ENCODE data around the gene CACNA1G. TPM values are rescaled to one million over a fixed set of nuclear protein-coding genes. Genes with fewer than 3 reads are reported as not detected.
A peak's percentile ranks its signal among the peaks of the same experiment; 100 is the strongest.

The CACNA1G gene
- total RNA-seq, 1 experiment from 2014 or later, result 6.7 TPM

DNA sequence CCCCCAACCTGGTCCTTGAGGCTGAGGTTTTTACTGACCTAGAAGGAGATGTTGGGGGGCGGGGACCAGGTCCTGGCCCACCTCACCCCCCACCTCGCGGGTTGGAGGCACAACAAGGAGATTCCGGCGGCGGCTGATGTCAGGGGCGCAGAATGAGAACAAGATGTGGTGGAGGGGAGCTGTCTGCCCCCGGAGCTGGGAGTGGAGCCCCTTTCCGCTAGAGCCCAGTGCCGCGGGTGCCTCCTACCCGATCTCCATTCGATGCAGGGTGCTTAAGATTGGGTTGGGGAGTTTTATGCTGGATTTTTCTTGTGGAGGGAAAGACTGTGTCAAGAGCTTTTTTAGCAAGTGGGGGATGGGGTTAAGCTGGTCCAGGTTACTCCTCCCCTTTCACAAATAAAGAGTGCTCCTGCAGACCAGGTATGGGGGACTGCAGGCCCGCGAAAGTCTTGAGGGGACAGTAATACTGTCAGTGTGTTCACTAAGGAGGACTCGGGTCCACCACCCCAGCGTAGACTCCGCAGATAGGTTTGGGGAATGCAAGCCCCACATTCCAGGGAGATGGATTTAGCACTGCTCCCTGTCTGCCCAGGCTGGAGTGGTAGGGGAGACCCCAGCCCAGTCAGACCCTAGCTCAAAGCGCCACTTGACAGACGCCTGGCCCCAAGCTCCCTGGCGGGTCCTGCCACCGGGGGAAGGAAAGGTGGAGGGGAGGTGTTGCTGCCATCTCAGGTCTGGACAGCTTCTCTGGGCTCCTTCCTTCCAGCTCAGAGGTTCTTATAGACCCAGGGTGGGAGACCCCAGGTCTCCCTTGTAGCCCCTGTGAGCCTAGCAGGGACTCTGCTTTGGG is 2.0 kb downstream of the CACNA1G start:
- peak; percentile 40 for DNase-seq (ENCODE audit: low spot score)

DNA sequence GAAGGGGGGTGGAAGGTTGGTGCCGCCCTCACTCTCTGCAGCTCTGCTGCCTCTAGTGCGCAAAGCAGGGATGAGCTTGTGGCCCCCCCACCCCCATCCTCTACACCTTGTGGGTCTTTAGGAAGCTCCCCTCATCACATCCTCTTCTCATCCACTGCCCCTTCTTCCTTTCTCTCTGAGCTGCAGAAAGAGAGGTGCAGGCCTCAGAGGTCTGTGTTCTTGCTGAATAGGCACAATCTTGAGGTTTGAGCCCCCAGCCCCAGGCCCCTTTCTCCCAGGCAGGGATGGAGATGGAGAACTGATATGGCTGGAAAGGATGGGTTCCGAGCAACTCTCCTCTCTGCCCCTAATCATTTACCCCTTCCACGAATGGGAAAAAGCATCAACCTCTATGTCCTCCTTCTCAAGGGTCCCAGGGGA is 2.6 kb downstream of the CACNA1G start:
- Mint-ChIP-seq H3K27ac (no peak overlapping the region), H3K9me3 (no peaks in the 10 kb centered on the region), H3K4me3 (no peak overlapping the region), H3K27me3 (ENCODE audit: low read depth) (peaks cover 80% of the 10 kb centered on the region), H3K36me3 (no peaks in the 10 kb centered on the region), H3K4me1 (peaks cover 42% of the 10 kb centered on the region)
- POLR2A ChIA-PET, result interaction anchor here (0.6 to 1.4 kb wide), 2 partner anchors 12 to 238 kb away, joined by 3 to 5 read pairs; no protein-coding TSS in a partner anchor
- DNase-seq (ENCODE audit: low spot score) (no peak), ATAC-seq (no peak)
- TF ChIP-seq NR1H2 (CRISPR knock-in tag; IDR thresholded peaks at IDR 0.05) (no peak), ZNF219 (CRISPR knock-in tag; IDR thresholded peaks at IDR 0.05; ENCODE audit: borderline replicate concordance) (no peak), RORB (CRISPR knock-in tag; IDR thresholded peaks at IDR 0.05) (no peak), NFE2L1 (CRISPR knock-in tag; IDR thresholded peaks at IDR 0.05) (no peak), NFYB (CRISPR knock-in tag; conservative IDR thresholded peaks at IDR 0.05; ENCODE audit: low read depth) (no peak), MXD4 (CRISPR knock-in tag; IDR thresholded peaks at IDR 0.05; ENCODE audit: borderline replicate concordance) (no peak), CDX4 (CRISPR knock-in tag; IDR thresholded peaks at IDR 0.05; ENCODE audit: borderline replicate concordance) (no peak), ZNF423 (CRISPR knock-in tag; IDR thresholded peaks at IDR 0.05) (no peak), IRF2 (CRISPR knock-in tag; IDR thresholded peaks at IDR 0.05; ENCODE audit: borderline replicate concordance, low read depth) (no peak), E2F4 (CRISPR knock-in tag; IDR thresholded peaks at IDR 0.05; ENCODE audit: borderline replicate concordance, low read depth) (no peak)
- TF ChIP-seq, protein P1, sequence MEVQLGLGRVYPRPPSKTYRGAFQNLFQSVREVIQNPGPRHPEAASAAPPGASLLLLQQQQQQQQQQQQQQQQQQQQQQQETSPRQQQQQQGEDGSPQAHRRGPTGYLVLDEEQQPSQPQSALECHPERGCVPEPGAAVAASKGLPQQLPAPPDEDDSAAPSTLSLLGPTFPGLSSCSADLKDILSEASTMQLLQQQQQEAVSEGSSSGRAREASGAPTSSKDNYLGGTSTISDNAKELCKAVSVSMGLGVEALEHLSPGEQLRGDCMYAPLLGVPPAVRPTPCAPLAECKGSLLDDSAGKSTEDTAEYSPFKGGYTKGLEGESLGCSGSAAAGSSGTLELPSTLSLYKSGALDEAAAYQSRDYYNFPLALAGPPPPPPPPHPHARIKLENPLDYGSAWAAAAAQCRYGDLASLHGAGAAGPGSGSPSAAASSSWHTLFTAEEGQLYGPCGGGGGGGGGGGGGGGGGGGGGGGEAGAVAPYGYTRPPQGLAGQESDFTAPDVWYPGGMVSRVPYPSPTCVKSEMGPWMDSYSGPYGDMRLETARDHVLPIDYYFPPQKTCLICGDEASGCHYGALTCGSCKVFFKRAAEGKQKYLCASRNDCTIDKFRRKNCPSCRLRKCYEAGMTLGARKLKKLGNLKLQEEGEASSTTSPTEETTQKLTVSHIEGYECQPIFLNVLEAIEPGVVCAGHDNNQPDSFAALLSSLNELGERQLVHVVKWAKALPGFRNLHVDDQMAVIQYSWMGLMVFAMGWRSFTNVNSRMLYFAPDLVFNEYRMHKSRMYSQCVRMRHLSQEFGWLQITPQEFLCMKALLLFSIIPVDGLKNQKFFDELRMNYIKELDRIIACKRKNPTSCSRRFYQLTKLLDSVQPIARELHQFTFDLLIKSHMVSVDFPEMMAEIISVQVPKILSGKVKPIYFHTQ (CRISPR knock-in tag; IDR thresholded peaks at IDR 0.05), result no peak
- TF ChIP-seq, protein P2, sequence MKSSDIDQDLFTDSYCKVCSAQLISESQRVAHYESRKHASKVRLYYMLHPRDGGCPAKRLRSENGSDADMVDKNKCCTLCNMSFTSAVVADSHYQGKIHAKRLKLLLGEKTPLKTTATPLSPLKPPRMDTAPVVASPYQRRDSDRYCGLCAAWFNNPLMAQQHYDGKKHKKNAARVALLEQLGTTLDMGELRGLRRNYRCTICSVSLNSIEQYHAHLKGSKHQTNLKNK (CRISPR knock-in tag; IDR thresholded peaks at IDR 0.05), result no peak
- TF ChIP-seq, protein P3, sequence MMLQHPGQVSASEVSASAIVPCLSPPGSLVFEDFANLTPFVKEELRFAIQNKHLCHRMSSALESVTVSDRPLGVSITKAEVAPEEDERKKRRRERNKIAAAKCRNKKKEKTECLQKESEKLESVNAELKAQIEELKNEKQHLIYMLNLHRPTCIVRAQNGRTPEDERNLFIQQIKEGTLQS (CRISPR knock-in tag; conservative IDR thresholded peaks at IDR 0.05), result no peak
- CTCF ChIA-PET, result interaction anchor here (1.0 to 7.2 kb wide), 9 partner anchors 12 to 301 kb away, joined by 3 to 135 read pairs (median 5); partner anchors contain the start of gene LRRC59

More for the DNA sequence above, 2.0 kb downstream of the CACNA1G start:
- Mint-ChIP-seq H3K4me3 (peak overlapping the region; percentile 67), H3K27ac (no peak overlapping the region), H3K4me1 (peaks cover 40% of the 10 kb centered on the region), H3K36me3 (no peaks in the 10 kb centered on the region), H3K9me3 (no peaks in the 10 kb centered on the region), H3K27me3 (ENCODE audit: low read depth) (peaks cover 83% of the 10 kb centered on the region)
- 0 out of 2 replicates have a peak, but pooled peaks have one; percentile 53 for TF ChIP-seq ZNF263 (CRISPR knock-in tag; IDR thresholded peaks at IDR 0.05; ENCODE audit: low read depth)
- TF ChIP-seq, protein P4, sequence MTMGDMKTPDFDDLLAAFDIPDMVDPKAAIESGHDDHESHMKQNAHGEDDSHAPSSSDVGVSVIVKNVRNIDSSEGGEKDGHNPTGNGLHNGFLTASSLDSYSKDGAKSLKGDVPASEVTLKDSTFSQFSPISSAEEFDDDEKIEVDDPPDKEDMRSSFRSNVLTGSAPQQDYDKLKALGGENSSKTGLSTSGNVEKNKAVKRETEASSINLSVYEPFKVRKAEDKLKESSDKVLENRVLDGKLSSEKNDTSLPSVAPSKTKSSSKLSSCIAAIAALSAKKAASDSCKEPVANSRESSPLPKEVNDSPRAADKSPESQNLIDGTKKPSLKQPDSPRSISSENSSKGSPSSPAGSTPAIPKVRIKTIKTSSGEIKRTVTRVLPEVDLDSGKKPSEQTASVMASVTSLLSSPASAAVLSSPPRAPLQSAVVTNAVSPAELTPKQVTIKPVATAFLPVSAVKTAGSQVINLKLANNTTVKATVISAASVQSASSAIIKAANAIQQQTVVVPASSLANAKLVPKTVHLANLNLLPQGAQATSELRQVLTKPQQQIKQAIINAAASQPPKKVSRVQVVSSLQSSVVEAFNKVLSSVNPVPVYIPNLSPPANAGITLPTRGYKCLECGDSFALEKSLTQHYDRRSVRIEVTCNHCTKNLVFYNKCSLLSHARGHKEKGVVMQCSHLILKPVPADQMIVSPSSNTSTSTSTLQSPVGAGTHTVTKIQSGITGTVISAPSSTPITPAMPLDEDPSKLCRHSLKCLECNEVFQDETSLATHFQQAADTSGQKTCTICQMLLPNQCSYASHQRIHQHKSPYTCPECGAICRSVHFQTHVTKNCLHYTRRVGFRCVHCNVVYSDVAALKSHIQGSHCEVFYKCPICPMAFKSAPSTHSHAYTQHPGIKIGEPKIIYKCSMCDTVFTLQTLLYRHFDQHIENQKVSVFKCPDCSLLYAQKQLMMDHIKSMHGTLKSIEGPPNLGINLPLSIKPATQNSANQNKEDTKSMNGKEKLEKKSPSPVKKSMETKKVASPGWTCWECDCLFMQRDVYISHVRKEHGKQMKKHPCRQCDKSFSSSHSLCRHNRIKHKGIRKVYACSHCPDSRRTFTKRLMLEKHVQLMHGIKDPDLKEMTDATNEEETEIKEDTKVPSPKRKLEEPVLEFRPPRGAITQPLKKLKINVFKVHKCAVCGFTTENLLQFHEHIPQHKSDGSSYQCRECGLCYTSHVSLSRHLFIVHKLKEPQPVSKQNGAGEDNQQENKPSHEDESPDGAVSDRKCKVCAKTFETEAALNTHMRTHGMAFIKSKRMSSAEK (CRISPR knock-in tag; IDR thresholded peaks at IDR 0.05; ENCODE audit: borderline replicate concordance), result no peak
- ChIA-PET POLR2A (interaction anchor here (1.4 kb wide), 1 partner anchor 12 kb away, joined by 5 read pairs; no protein-coding TSS in a partner anchor), CTCF (interaction anchor here (0.8 to 7.2 kb wide), 12 partner anchors 8 to 165 kb away, joined by 3 to 135 read pairs (median 5); partner anchors contain the start of gene LRRC59)
- ATAC-seq, result no peak
